ENCODE data around the gene BROX. TPM values are rescaled to one million over a fixed set of nuclear protein-coding genes. Genes with fewer than 3 reads are reported as not detected.
"Not testable (repeated sequence)": the region's sequence is repeated elsewhere in the genome, so short reads cannot be mapped to it uniquely, and the experiment has no call there.

BROX gene, protein sequence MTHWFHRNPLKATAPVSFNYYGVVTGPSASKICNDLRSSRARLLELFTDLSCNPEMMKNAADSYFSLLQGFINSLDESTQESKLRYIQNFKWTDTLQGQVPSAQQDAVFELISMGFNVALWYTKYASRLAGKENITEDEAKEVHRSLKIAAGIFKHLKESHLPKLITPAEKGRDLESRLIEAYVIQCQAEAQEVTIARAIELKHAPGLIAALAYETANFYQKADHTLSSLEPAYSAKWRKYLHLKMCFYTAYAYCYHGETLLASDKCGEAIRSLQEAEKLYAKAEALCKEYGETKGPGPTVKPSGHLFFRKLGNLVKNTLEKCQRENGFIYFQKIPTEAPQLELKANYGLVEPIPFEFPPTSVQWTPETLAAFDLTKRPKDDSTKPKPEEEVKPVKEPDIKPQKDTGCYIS
- 10 to 100 TPM; 38.1 to 38.3 TPM for total RNA-seq

DNA sequence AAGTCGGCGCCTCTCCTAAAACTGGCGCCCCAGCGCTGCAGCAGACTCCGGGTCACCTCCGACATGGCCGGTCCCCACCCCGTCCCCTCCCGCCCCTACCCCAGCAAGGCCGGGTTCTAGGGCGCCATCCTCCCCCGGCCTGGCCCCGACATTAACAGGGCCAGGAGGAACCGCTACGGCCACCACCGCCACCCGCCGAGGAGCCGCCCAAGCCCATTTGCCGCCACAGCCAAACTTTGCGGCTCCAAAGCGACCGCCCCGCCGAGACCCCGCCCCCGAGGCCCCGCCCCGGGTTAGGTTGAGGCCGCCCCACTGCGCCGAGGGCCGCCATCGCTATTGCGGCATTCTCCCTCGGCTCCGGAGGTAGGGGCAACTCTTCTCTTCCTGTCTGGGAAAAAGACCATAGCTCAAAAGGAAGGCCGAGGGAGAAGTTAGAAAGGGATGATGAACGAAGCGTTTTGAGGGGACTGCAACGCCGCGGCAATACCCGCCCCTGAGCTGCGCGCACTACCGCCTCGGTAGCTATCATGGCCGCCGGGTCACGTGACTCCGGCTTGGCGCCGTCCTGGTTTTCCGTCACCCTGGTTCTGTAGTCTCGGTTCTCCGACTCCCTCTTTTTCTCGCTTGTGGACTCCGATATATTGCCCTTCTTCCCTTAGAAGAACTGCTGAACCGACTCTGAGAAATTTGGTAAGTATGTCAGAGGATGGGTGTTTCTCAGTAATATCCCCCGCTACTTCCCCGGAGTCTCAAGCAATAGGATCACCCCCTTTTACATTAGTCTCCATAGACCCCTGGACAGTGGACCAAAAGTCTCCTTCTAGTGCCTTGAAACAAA, at the start of gene BROX, which contains the start of gene AIDA:
Gene BROX, plus strand, starts transcription at position 312 of the 838 bp plus-strand sequence. CDS start 3,136 bp downstream, outside the sequence.
Gene AIDA, minus strand, starts transcription at position 239 of the 838 bp plus-strand sequence. Its CDS starts 174 bp downstream, at position 65.
- POLR2A ChIA-PET = interaction anchor here (0.6 to 1.2 kb wide), 3 partner anchors 68 to 295 kb away, joined by 3 to 6 read pairs (median 3); no protein-coding TSS in a partner anchor
- CTCF ChIA-PET = interaction anchor here (1.1 kb wide), 1 partner anchor 67 kb away, joined by 5 read pairs; no protein-coding TSS in a partner anchor

DNA sequence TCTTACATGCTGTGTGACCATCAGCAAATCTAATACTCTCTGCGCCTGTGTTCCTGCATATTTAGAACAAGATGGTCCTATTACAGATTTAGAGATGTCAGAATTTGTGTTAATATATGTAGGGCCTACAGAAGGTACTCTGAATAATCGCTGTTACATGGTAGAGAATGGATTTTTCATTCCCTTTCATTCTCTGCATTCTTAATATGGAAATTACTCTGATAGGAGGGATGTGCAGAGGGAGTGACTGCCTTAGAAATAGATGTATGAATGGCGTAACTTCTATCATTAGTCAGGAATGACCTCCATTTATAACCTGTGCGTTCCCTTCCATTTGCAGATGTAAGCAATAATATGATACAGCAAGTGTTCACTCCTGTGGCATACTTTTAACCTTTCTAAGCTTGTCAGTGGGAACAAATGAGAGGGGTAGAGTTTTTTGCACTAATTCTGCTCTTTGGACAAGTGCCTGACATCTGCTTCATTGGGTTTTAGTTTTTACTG, 48.9 kb upstream of the BROX start:
- POLR2A ChIA-PET = no interaction called here

DNA sequence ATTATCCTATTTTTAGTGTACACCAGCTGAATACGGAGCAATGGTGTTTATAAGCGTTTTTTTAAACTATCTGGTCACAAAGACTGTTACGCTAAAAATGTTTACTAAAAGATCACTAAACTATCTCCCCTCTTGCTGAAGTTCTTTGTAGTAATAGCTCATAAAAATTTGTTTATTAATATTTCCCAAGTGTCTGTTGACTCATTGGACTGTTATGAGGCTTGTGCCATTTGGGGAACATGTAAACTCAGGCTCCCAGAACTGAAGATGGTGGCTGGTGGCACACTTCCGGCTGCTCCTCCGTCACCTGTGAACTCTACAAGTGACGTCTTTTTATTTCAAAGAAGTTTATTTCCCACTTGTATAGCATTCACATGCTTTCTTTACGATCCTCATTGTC, 46.4 kb upstream of the BROX start:
- ChIA-PET CTCF (no interaction called here), POLR2A (no interaction called here)

More for the DNA sequence above, 48.9 kb upstream of the BROX start:
- CTCF ChIA-PET = no interaction called here

DNA sequence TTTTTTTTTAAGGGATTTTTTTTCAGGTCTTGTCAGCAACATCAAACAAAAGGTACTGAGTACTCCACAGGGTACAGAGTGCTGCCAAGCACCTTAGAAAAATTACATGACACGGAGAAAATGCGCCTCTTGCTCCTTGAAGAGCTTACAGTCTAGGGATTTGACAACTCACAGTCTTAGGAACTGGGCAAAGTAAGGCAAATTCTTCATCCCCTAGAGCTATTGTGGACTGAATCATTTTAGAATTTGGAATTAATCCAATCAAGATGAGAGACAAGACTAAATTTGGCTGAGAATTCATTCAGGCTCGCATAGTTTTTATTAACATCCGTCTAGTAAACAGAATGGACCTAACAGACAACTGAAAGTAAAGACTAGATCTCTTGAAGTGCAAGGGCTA, 44.2 kb upstream of the BROX start:
- CTCF ChIA-PET, POLR2A ChIA-PET: not testable (repeated sequence)

DNA sequence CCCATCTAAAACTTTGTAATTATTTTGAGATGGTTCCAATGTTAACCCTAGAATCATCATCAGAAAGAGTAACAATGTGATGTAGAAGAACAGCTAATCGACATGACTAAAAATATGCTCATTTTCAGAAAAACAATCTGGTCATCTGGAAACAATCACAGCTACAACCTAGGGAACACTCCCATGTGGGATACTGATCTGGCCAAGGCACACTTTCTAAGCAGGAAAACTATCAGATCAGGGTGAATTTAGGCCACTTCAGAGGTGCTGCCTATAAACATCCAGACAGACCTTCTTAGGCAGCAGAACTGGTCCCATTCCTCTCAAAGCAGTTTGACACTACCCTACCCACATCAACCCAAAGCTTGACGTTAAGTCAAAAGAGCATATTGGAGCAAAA, 43.3 kb upstream of the BROX start:
- CTCF ChIA-PET, POLR2A ChIA-PET: not testable (repeated sequence)

DNA sequence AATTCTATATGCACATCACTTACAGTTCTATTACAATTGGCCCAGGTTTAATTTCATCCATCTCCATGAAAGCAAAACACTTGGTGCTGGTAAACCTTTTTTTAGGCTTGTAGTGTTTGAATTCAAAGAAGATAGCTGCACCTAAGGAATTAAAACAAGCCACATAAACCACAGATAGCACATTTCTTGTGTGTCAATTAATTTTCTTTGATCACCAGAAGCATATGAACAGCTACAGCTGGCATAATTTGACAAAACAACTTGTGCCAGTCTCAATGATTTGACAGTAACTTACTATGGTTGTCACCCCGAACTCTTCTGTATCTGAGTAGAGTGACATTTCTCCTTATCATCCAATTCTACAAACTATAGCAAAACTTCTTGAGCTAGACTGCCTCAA, 42.3 kb upstream of the BROX start:
- ChIA-PET CTCF (interaction anchor here (1.0 to 1.1 kb wide), 2 partner anchors 10 to 11 kb away, joined by 3 read pairs; no protein-coding TSS in a partner anchor), POLR2A (no interaction called here)

DNA sequence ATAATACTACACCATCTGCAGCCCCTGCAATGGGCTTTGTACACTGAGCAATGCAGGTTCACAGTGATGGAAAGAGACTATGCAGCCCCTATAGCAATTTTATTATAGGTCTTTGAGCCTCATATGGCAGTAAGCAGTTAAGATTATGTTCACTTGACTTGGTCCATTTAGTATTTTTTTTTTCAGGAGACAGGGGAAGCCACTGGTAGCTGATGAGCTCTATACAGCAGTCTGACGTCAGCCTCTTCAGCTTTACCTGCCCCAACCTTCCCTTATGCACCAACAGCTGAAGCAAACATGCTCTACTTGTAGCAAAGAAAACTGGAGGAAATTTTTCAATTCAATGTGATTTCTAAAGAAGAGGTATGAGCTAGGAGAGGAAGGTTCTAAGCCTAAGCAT, 32.3 kb upstream of the BROX start:
- POLR2A ChIA-PET = no interaction called here
- CTCF ChIA-PET = interaction anchor here (0.6 to 1.0 kb wide), 2 partner anchors 10 to 260 kb away, joined by 3 read pairs; no protein-coding TSS in a partner anchor

DNA sequence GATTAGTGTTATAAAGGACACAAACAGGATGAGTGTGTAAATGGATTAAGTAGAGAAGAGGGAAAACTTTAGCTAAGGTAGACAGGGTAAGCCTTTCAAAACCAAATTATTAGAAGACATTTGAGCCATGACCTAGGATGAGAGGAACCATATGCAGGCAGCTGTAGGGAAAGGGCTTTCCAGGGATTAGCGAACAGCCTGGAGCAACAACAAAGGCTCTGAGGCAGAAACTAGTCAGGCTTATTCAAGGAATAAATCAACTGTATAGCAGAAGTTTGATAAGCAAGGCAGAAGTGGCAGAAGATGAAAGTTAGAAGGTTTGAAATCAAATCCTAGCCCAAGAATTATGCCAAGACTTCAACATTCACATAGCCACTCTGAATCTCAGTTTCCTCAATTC, 21.3 kb upstream of the BROX start:
- ChIA-PET CTCF (no interaction called here), POLR2A (no interaction called here)

DNA sequence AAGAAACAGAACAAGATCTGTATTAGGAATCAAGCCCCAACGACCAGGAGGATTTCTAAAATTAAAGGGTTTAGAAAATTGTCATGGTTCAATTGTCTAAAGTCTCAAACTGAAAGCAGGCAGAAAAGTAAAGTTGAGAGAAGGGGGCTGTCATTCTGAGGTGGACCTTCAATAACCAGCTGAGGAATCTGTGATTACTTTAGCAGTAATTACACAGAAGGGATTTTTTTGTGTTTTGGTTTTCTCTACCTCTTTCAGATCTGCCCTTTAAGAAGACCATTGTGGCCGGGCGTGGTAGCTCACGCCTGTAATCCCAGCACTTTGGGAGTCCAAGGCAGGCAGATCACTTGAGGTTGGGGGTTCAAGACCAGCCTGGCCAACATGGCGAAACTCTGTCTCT, 17.4 kb upstream of the BROX start:
- CTCF ChIA-PET = no interaction called here
- POLR2A ChIA-PET = no interaction called here

DNA sequence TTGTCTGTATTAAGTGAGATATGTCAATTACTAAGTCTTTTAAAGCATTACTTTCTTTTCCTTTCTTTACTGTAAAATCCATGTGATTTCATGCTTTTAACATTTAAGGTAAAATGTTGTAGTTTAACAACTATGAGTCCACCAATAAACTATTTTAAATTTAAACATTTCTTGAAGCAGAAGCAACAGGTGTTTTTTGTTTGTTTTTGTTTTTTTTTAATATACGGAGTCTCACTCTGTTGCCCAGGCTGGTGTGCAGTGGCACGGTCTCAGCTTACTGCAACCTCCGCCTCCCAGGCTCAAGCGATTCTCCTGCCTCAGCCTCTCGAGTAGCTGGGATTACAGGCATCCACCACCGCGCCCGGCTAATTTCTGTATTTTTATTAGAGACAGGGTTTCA, 15.6 kb upstream of the BROX start:
- POLR2A ChIA-PET = no interaction called here
- CTCF ChIA-PET = interaction anchor here (0.7 kb wide), 1 partner anchor 1056 kb away, joined by 3 read pairs; no protein-coding TSS in a partner anchor

DNA sequence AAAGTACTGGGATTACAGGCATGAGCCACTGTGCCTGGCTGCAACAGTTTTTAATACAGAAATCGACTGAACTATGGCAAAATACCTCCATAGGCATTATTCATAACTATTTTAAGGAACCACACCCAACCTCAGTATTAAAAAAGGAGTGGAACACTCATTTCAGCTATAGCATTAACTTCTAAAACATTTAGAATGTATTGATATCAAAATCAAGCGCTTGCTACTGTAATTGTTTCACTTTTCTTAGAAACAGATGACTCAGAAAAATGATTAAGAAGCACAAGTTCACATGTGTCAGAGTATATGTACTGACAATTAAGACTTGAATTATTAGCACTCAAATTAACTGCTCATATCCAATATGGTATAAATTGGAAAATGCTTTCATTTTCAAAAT, 15.2 kb upstream of the BROX start:
- CTCF ChIA-PET = interaction anchor here (1.6 kb wide), 1 partner anchor 11 kb away, joined by 3 read pairs; no protein-coding TSS in a partner anchor
- POLR2A ChIA-PET = no interaction called here

DNA sequence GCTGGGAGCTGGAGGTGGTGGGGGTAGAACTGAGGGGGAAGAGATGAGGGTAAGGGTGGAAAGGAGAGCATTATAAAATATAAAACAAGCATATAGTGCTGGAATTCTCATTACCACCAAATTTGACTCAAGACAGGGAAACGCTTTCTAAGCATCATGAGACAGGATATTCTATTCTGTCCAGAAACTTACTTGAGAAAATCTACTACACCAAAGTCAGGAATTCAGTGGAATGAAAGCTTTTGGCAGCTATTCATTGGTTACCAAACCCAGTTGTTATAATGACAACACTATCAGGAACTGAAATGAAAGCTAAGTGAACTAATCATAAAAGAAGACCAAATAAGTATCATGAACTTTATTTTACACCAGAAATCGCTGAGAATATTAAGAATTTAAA, 14.5 kb upstream of the BROX start:
- POLR2A ChIA-PET = no interaction called here
- CTCF ChIA-PET = interaction anchor here (1.6 kb wide), 1 partner anchor 11 kb away, joined by 3 read pairs; no protein-coding TSS in a partner anchor

DNA sequence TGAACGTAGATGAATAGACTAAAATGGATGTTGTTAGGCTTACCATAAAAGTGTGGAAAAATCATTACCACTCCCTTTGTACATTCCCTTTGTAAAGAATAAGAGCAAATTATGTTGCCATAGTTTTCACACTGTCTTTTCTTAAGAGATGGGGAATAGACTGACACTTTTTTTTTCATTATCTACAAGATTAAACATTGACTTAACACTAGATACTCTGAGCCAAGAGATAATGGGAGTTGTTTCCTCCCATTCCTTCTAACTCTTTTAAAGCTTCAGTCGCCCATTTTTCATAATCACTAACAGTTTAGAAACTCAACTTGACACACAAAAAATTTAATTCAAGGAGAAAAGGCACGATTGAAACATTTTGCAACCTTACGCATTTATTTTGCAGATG, 10.2 kb upstream of the BROX start:
- ChIA-PET CTCF (no interaction called here), POLR2A (no interaction called here)

DNA sequence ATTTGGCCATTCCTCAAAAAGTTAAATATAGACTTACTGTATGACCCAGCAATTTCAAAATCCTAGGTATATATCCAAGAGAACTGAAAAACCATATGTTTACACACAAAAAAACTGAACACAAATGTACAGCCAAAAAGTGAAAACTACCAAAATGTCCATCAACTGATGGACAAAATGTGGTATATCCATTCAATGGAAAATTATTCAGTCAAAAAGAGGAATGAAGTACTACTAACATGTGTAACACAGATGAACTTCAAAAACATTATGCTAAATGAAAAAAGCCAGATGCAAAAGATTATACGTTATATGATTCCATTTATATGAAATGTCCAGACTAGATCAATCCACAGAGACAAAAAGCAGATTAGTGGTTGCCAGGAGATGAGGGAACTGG, 8.1 kb upstream of the BROX start:
- ChIA-PET POLR2A (no interaction called here), CTCF (no interaction called here)

DNA sequence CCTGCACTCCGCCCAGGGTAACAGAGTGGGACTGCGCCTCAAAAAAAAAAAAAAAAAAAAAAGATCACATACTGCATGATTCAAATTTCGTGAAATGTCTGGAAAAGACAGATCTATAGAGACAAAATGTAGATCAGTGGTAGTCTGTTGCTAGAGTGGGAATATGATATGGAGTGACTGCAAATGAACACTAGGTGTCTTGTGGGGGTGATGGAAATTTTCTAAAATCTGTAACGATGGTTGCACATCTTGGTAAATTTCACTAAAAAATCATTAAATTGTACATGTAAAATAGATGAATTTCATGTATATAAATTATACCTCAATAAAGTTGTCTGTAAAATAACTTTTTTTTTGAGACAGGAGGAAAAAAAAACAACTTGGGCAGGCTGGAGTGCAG, 5.5 kb upstream of the BROX start:
- CTCF ChIA-PET = no interaction called here
- POLR2A ChIA-PET = no interaction called here

DNA sequence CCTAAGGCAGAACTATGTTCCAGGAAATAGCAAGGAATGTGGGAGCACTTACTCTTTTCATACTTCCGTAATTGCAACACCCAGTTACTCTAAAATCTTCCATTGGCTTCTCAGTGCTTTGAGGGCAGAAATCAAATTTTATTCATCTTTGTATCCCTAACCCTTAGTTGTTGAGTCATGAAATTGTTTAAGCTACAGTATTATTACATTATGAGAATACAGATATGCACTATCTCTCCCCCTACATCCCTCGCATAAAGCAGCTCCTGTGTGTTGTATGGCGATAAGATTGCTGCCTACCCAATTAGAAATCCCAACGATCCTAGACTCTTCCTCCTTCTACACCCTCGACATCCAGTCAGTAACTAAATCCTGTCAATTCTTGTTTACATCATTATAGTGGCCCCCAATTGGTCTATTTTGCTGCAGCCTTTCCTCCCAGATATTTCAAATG, 2.6 kb upstream of the BROX start:
- POLR2A ChIA-PET = no interaction called here
- CTCF ChIA-PET = interaction anchor here (0.7 kb wide), 1 partner anchor 116 kb away, joined by 3 read pairs; no protein-coding TSS in a partner anchor

DNA sequence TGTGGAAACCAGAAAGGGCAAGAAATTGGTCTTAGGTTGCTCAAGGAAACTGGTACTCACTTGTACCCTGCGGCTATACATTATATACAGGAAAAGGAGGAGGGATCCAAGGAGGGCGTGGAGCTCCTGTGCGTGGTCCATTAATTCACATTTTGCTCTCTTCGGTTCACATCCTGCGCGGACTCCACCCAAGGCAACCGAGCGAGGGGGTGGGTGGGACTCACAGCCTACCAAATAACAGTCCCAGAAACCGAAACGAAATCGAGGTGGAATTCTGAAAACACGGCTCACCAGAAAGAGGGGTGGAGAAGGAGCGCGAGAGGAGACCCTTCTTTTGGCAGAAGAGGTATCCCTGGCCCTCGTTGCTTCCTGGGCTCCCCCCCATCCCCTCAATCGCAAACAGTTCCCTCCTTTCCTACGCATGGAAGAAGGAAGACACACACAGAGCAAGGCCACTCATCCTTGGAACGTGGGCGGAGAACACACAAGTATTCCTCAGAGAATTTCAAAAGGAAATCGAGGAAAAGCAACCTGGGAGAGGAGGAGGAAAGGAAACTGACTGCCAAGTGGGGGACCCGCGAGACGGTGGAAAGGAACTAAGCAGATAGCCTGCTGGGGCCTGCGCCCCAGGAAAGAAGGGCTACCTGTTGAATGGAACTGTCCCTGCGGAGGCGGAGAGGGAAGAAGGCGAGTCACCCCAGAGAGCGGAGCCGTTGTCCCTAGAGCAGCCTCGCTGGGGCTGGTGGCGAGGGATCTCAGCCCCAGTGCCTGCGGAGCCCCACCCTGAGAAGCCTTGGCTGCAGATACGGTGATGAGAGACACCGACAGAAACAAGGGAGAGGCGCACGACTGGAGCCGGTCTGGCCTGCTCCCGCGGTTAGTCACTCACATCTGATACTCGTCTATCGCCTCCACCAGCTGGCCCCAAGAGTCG, 778 bp upstream of the BROX start:
- ChIA-PET CTCF (no interaction called here), POLR2A (no interaction called here)

DNA sequence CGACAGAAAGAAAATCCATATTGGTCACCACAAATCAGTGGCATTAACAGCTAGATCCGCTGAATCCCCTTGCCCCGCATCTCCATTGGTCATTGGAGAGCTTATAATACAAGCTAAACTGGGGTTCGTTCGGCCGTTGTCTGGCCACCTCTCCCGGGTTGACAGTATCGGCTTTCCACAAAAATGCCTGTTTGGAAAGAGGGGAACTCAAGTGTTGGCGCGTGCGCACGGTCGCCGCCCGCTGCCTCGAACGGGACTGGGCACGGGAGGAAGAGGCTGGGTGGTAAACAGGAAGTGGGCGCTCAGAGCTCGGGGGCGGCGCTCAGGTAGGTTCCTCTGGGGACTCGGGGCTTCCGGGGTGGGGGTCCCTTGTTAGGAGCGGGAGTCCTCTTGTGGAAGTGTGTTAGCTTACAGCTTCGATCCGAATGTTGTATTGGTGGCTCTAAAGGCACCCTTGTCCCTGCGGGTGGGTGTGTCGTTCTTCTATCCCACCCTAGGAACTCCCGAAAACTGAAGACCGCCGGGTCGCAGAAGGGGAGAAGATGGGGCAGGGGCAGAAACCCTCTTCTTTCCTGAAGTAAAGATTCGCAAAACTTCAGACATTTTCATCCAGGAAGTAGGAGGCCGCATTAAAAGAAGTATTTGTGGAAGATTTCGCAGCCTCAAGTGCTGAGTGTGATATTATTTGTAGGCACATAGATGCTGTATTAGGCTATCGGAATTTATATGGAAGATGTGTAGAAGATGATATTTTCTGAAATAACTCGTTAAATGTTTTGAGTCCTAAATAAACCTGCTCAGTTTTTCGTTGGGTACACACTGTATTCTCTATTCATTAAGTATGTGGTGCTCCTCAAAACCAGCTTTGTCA, 962 bp downstream of the BROX start:
- ChIA-PET CTCF (interaction anchor here (0.6 to 1.1 kb wide), 2 partner anchors 68 to 79 kb away, joined by 3 to 5 read pairs; no protein-coding TSS in a partner anchor), POLR2A (interaction anchor here (0.6 to 1.2 kb wide), 4 partner anchors 69 to 294 kb away, joined by 3 to 6 read pairs (median 3); no protein-coding TSS in a partner anchor)

Data from activated CD8-positive, alpha-beta memory T cell treated with anti-CD3 and anti-CD28 coated beads for 36 hours (primary cell).